HG03280 (cell line): ENCODE data around the gene MAGEA9.
"Not testable (repeated sequence)": the region's sequence is repeated elsewhere in the genome, so short reads cannot be mapped to it uniquely, and the experiment has no call there.

Source experiments
- ATAC-seq: cut with Tn5 transposase; IDR thresholded peaks from one replicate; pipeline ENCODE4 v1.9.1; 2021; ENCODE audit warnings: mild to moderate bottlenecking, moderate library complexity; ENCODE audit not compliant: unreplicated experiment

Gene MAGEA9

DNA sequence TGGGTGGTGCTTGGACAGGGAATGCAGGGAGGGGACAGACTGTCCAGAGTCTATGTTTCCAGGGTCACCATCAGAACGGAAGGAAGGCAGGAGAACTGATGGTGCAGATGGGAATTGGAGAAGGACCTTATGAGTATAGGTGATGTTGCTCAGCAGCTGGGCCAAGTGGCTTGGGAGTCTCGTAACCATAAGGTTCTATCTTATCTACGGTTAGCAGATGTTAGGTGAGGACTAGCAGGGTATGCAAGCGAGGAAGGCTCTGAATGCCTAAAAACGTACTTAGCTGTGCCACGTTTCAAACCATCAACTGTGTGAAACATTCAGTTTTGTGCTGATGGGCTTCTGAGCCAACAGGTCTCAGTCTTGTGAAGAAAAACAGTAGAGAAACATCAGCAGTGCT, 22.4 kb downstream of the MAGEA9 start:
- no peak for ATAC-seq

- no peak for ATAC-seq
These were observed 26.2 kb downstream of the MAGEA9 start for GRCh38 chrX:149807747-149808458.

DNA sequence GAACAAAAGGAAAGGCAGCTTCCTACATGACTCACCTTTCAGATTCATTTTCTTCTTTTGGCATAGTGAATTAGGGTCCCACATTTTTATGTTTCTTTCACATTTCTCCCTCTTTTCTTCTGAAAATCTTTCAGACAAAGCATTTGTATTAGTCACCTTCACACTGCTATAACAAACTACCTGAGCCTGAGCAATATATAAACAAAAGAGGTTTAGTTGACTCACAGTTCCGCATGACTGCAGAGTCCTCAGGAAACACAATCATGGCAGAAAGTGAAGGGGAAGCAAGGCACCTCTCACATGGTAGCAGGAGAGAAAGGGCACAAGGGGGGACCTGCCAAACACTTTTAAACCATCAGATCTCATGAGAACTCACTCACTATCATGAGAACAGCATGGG, 36.9 kb downstream of the MAGEA9 start:
- ATAC-seq = no peak

DNA sequence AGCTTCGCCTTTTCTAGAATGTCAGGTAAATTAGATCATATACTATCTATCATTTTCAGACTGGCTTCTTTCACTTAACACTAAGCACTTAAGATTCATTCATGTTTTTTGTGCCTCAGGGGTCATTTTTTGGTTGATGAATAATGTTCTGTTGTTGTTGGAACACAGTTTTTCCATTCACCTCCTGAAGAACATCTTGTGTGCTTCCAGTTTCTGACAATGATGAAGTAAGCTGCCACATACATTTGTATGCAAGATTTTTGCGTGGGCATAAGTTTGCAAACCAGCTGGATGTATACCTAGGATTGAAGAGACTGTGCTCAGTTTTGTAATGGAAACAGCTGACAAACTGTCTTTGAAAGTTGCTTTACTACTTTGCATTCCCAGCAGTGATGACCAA, 37.6 kb downstream of the MAGEA9 start:
- ATAC-seq = no peak

- ATAC-seq = no peak
These were observed 43.7 kb downstream of the MAGEA9 start for GRCh38 chrX:149825424-149825823.

GRCh38 chrX:149827254-149827653, 45.5 kb downstream of the MAGEA9 start:
- no peak for ATAC-seq

- ATAC-seq = no peak
These were observed 48.0 kb downstream of the MAGEA9 start for GRCh38 chrX:149829751-149830191.

DNA sequence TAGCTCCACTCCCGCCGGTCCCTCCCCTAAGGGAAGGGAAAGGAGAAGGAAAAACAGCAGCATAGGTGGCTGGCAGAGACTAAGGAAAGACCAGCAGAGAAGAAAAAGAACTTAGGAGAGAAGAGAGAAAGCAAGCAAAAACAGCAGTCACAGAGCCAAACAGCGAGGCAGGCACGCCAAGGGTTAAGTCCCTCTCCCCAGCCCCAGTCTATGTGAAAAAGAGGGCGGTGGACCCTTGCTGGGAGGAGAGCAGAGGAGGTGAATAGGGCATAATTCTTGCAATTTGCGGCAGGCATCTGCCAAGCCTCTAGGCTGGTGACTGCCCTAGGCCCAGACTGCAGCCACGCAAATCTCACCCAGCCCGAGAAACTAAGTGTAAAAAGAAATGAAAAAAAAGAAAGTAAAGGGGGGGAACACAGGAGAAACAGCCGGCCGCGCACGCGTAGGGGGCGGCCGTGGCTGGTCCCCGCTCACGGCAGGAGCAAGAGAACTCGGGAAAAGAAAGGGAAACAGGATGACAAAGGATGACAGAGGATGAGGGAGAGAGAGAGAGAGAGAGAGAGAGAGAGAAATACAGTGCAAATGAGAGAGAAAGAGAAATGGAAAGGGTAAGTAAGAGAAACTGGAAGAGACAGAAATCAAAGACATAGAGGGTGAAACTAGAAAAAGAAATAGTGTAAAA, 48.6 kb downstream of the MAGEA9 start:
- no peak for ATAC-seq

DNA sequence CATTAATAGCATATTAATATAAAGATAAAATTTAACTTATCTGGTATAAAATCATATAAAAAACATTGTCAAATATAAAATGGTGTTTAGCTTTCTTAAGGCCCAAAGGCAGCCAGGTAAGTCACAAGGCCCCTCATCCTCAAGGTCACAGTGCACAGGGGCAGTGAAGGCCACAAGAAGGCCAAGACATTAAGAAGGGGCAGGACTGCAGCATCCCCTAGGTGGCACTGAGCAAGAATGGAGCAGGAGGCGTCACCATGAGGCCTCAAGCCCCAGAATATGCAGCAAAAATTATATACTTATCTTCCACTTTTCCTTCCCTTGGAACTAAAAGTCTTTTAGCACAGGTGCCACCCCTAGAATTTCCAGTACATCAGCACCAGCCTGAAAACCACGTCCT, 49.7 kb downstream of the MAGEA9 start:
- no peak for ATAC-seq

DNA sequence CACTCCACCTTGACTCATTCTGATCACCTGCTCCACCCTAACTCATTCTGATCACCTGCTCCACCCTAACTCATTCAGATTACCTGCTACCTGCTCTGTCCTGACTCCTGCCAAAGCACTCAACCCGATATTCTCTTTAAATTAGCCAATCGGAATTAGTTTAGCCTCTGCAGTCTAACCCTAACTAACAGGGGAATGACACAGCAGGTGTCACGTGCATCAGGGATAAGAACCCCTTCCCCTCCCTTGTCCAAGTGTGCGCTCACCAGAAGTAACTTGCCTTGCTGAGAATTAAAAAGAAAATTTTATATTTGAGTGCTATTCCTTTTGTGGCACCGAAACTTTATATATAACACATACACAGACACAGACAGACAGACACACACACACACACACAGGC, 55.0 kb downstream of the MAGEA9 start:
- ATAC-seq = not testable (repeated sequence)

GRCh38 chrX:149837167-149837566, 55.4 kb downstream of the MAGEA9 start:
- no peak for ATAC-seq
